ENCODE measurements around the gene CLBA1. TPM values are rescaled to one million over a fixed set of nuclear protein-coding genes. Genes with fewer than 3 reads are reported as not detected.
A peak's percentile ranks its signal among the peaks of the same experiment; 100 is the strongest.
"Not testable (repeated sequence)": the region's sequence is repeated elsewhere in the genome, so short reads cannot be mapped to it uniquely, and the experiment has no call there.

The CLBA1 gene
- total and polyA plus RNA-seq, 8 donors = 7.1 to 17.2 (median 13.3) TPM

DNA sequence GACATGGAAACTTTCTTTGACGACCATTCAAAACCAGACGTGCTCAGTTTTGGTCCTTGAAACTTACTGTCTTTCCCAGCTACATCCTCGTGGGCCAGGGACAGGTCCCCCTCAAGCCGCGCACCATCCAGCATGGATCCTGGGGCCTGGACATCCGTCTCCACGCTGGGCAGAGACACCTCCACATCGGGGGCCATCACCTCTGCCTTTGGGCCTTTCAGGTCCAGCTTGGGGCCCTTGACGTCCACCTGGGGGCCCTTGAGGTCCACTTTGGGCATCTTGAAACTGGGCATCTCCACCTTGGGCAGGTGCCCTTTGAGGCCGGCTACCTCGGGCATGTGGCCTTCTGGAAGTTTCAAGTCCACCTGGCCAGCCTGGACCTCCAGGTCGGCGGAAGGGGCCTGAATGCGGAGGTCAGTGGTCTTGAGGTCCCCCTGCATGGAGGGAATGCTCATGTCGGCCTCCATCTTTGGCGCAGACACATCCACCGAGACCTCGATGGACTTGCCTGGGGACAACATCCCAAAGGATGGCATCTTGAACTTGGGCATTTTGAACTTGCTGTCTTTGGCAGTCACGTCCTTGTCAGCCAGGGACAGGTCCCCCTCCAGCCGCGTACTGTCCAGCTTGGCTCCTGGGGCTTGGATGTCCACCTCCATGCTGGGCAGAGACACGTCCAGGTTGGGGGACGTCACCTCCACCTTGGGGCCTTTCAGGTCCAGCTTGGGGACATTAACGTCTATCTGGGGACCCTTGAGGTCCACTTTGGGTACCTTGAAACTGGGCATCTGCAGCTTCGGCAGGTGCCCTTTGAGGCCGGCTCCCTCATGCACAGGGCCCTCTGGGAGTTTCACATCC, 43.9 kb upstream of the CLBA1 start:
- no peak for ATAC-seq
- intact Hi-C loops (cut with DNase I) = no loop called here
- TF ChIP-seq, protein P1, sequence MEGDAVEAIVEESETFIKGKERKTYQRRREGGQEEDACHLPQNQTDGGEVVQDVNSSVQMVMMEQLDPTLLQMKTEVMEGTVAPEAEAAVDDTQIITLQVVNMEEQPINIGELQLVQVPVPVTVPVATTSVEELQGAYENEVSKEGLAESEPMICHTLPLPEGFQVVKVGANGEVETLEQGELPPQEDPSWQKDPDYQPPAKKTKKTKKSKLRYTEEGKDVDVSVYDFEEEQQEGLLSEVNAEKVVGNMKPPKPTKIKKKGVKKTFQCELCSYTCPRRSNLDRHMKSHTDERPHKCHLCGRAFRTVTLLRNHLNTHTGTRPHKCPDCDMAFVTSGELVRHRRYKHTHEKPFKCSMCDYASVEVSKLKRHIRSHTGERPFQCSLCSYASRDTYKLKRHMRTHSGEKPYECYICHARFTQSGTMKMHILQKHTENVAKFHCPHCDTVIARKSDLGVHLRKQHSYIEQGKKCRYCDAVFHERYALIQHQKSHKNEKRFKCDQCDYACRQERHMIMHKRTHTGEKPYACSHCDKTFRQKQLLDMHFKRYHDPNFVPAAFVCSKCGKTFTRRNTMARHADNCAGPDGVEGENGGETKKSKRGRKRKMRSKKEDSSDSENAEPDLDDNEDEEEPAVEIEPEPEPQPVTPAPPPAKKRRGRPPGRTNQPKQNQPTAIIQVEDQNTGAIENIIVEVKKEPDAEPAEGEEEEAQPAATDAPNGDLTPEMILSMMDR (IDR thresholded peaks at IDR 0.05) = no peak

DNA sequence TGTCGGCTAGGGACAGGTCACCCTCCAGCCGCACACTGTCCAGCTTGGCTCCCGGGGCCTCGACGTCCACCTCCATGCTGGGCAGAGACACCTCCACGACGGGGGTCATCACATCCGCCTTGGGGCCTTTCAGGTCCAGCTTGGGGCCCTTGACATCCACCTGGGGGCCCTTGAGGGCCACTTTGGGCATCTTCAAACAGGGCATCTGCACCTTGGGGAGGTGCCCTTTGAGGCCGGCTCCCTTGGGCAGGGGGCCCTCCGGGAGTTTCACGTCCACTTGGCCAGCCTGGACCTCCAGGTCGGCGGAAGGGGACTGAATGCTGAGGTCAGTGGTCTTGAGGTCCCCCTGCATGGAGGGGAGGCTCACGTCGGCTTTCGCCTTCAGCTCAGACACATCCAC, 43.0 kb upstream of the CLBA1 start:
- DNase-seq (peak in 1 of 4 donors; percentile 68), ATAC-seq (no peak)
- TF ChIP-seq, protein P1 (IDR thresholded peaks at IDR 0.05) = no peak
- H3K9me3 ChIP-seq = no peaks in the 10 kb centered on the region
- no peaks in the 10 kb centered on the region for H3K4me1 ChIP-seq
- H3K36me3 ChIP-seq = no peaks in the 10 kb centered on the region
- H3K27ac ChIP-seq = no peak overlapping the region
- H3K27me3 ChIP-seq = peaks cover 0 to 2% of the 10 kb centered on the region in 2 donors
- intact Hi-C loops (cut with DNase I) = no loop called here
- H3K4me3 ChIP-seq = no peak overlapping the region

More for the DNA sequence above, 43.9 kb upstream of the CLBA1 start:
- DNase-seq = no peak
- H3K9me3 ChIP-seq = no peaks in the 10 kb centered on the region
- no peak overlapping the region for H3K4me3 ChIP-seq
- H3K36me3 ChIP-seq = no peaks in the 10 kb centered on the region
- no peaks in the 10 kb centered on the region for H3K4me1 ChIP-seq
- no peak overlapping the region for H3K27ac ChIP-seq
- peaks cover 0 to 10% of the 10 kb centered on the region in 2 donors for H3K27me3 ChIP-seq

DNA sequence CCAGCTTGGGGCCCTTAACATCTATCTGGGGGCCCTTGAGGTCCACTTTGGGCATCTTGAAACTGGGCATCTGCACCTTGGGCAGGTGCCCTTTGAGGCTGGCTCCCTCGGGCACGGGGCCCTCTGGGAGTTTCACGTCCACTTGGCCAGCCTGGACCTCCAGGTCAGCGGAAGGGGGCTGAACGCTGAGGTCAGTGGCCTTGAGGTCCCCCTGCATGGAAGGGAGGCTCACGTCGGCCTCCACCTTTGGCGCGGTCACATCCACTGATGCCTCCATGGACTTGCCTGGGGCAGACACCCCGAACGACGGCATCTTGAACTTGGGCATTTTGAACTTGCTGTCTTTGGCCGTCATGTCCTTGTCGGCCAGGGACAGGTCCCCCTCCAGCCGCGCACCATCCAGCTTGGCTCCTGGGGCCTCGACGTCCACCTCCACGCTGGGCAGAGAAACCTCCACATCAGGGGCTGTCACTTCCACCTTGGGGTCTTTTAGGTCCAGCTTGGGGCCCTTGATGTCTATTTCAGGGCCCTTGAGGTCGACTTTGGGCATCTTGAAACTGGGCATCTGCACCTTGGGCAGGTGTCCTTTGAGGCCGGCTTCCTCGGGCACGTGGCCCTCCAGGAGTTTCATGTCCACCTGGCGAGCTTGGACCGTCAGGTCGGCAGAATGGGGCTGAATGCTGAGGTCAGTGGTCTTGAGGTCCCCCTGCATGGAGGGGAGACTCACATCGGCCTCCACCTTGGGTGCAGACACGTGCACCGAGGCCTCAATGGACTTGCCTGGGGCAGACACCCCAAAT, 42.2 kb upstream of the CLBA1 start:
- ATAC-seq; H3K4me1 ChIP-seq; H3K27ac ChIP-seq; H3K36me3 ChIP-seq; intact Hi-C loops (cut with DNase I); H3K27me3 ChIP-seq; H3K4me3 ChIP-seq; H3K9me3 ChIP-seq: not testable (repeated sequence)
- peak in 1 of 4 donors; percentile 74 for DNase-seq

DNA sequence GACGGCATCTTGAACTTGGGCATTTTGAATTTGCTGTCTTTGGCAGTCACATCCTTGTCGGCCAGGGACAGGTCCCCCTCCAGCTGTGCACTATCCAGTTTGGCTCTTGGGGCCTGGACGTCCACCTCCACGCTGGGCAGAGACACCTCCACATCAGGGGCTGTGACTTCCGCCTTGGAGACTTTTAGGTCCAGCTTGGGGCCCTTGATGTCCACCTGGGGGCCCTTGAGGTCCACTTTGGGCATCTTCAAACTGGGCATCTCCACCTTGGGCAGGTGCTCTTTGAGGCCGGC, 41.6 kb upstream of the CLBA1 start:
- H3K4me1 ChIP-seq; H3K9me3 ChIP-seq; H3K36me3 ChIP-seq; ATAC-seq; H3K27ac ChIP-seq; DNase-seq; H3K27me3 ChIP-seq; H3K4me3 ChIP-seq; intact Hi-C loops (cut with DNase I): not testable (repeated sequence)

DNA sequence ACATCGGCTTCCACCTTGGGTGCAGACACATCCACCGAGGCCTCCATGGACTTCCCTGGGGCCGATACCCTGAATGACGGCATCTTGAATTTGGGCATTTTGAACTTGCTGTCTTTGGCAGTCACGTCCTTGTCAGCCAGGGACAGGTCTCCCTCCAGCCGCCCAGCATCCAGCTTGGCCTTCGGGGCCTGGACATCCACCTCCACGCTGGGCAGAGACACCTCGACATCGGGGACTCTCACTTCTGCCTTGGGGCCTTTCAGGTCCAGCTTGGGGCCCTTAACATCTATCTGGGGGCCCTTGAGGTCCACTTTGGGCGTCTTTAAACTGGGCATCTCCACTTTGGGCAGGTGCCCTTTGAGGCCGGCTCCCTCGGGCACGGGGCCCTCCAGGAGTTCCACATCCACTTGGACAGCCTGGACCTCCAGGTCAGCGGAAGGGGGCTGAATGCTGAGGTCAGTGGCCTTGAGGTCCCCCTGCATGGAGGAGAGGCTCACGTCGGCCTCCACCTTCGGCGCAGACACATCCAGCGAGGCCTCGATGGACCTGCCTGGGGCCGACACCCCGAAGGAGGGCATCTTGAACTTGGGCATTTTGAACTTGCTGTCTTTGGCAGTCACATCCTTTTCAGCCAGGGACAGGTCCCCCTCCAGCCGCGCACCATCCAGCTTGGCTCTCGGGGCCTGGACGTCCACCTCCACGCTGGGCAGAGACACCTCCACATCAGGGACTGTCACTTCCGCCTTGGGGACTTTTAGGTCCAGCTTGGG, 41.0 kb upstream of the CLBA1 start:
- H3K27ac ChIP-seq; ATAC-seq; H3K36me3 ChIP-seq; intact Hi-C loops (cut with DNase I); H3K4me1 ChIP-seq; H3K27me3 ChIP-seq; H3K4me3 ChIP-seq; H3K9me3 ChIP-seq: not testable (repeated sequence)
- peak in 1 of 4 donors; percentile 55 for DNase-seq

DNA sequence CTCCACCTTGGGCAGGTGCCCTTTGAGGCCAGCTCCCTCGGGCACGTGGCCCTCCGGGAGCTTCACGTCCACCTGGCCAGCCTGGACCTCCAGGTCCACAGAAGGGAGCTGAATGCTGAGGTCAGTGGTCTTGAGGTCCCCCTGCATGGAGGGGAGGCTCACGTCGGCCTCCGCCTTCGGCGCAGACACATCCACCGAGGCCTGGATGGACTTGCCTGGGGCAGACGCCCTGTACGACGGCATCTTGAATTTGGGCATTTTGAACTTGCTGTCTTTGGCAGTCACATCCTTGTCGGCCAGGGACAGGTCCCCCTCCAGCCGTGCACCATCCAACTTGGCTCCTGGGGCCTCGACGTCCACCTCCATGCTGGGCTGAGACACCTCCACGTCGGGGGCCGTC, 40.3 kb upstream of the CLBA1 start:
- H3K36me3 ChIP-seq; H3K9me3 ChIP-seq; ATAC-seq; H3K27me3 ChIP-seq; H3K4me3 ChIP-seq; intact Hi-C loops (cut with DNase I); H3K27ac ChIP-seq; H3K4me1 ChIP-seq: not testable (repeated sequence)
- DNase-seq = peak in 1 of 4 donors; percentile 58

DNA sequence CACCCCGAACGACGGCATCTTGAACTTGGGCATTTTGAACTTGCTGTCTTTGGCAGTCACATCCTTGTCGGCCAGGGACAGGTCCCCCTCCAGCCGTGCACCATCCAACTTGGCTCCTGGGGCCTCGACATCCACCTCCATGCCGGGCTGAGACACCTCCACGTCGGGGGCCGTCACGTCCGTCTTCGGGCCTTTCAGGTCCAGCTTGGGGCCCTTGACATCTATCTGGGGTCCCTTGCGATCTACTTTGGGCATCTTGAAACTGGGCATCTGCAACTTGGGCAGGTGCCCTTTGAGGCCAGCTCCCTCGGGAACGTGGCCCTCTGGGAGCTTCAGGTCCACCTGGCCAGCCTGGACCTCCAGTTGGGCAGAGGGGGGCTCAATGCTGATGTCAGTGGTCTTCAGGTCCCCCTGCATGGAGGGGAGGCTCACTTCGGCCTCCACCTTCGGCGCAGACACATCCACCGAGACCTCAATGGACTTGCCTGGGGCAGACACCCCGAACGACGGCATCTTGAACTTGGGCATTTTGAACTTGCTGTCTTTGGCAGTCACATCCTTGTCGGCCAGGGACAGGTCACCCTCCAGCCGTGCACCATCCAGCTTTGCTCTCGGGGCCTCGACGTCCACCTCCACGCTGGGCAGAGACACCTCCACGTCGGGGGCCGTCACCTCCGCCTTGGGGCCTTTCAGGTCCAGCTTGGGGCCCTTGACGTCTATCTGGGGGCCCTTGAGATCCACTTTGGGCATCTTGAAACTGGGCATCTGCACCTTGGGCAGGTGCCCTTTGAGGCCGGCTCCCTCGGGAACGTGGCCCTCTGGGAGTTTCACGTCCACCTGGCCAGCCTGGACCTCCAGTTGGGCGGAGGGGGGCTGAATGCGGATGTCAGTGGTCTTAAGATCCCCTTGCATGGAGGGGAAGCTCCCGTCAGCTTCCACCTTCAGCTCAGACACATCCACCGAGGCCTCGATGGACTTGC, 39.3 kb upstream of the CLBA1 start:
- intact Hi-C loops (cut with DNase I); H3K27me3 ChIP-seq; H3K27ac ChIP-seq; H3K36me3 ChIP-seq; H3K4me1 ChIP-seq; H3K4me3 ChIP-seq; H3K9me3 ChIP-seq; ATAC-seq: not testable (repeated sequence)
- peak in 1 of 4 donors; percentile 54 for DNase-seq

DNA sequence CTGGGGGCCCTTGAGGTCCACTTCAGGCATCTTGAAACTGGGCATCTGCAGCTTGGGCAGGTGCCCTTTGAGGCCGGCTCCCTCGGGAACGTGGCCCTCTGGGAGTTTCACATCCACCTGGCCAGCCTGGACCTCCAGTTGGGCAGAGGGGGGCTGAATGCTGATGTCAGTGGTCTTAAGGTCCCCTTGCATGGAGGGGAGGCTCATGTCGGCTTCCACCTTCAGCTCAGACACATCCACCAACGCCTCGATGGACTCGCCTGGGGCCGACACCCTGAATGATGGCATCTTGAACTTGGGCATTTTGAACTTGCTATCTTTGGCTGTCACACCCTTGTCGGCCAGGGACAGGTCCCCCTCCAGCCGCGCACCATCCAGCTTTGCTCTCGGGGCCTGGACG, 38.4 kb upstream of the CLBA1 start:
- H3K27me3 ChIP-seq; H3K4me1 ChIP-seq; ATAC-seq; intact Hi-C loops (cut with DNase I); H3K9me3 ChIP-seq; H3K4me3 ChIP-seq; H3K27ac ChIP-seq; H3K36me3 ChIP-seq: not testable (repeated sequence)
- DNase-seq = peak in 1 of 4 donors; percentile 43

DNA sequence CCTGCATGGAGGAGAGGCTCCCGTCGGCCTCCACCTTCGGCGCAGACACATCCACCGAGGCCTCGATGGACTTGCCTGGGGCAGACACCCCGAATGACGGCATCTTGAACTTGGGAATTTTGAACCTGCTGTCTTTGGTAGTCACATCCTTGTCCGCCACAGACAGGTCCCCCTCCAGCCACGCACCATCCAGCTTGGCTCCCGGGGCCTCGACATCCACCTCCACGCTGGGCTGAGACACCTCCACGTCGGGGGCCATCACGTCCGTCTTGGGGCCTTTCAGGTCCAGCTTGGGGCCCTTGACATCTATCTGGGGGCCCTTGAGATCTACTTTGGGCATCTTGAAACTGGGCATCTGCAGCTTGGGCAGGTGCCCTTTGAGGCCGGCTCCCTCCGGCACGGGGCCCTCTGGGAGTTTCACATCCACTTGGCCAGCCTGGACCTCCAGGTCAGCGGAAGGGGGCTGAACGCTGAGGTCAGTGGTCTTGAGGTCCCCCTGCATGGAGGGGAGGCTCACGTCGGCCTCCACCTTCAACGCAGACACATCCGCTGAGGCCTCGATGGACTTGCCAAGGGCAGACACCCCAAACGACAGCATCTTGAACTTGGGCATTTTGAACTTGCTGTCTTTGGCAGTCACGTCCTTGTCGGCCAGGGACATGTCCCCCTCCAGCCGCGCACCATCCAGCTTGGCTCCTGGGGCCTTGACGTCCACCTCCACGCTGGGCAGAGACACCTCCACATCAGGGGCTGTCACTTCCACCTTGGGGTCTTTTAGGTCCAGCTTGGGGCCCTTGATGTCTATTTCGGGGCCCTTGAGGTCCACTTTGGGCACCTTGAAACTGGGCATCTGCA, 37.5 kb upstream of the CLBA1 start:
- peak in 1 of 4 donors; percentile 67 for DNase-seq
- H3K27me3 ChIP-seq; H3K36me3 ChIP-seq; H3K9me3 ChIP-seq; H3K4me3 ChIP-seq; H3K4me1 ChIP-seq; intact Hi-C loops (cut with DNase I); ATAC-seq; H3K27ac ChIP-seq: not testable (repeated sequence)

Data from left lung (tissue), 10 donors.